Adrenal gland (tissue), 12 donors: ENCODE data around the gene TEX2. TPM values are rescaled to one million over a fixed set of nuclear protein-coding genes. Genes with fewer than 3 reads are reported as not detected.

Experiments used
- DNase-seq, 7 donors: peaks; one replicate each; pipeline ENCODE4 v3.0.0-alpha.2; 2019 to 2020
- H3K27ac ChIP-seq, 5 donors: fragments of 200-600 bp; sonication (generic) in 4 of 5; 1 replicate in 3 of 5; 2 replicates in 2 of 5; pipeline versions ENCODE4 v1.5.1 to v1.8.0; 2016 to 2020; ENCODE audit warnings: mild to moderate bottlenecking in 1 of 5
- H3K27me3 ChIP-seq: fragments of 200-600 bp; 2 replicates; pipeline ENCODE4 v1.8.0; 2021
- H3K36me3 ChIP-seq, 2 donors: fragments of 200-600 bp; replicated peaks in 1 of 2; 1 replicate in 1 of 2; 2 replicates in 1 of 2; pipeline versions ENCODE4 v1.5.1 to v1.8.0; 2018 to 2022
- H3K4me1 ChIP-seq, 2 donors: fragments of 200-600 bp; replicated peaks in 1 of 2; 1 replicate in 1 of 2; 2 replicates in 1 of 2; pipeline versions ENCODE4 v1.5.1 to v1.8.0; 2018 to 2021
- H3K4me3 ChIP-seq, 4 donors: fragments of 200-600 bp; sonication (generic) in 3 of 4; one replicate each; pipeline ENCODE4 v1.5.1; 2016 to 2018
- H3K9me3 ChIP-seq, 3 donors: fragments of 200-600 bp; sonication (generic) in 1 of 3; replicated peaks in 1 of 3; 1 replicate in 2 of 3; 2 replicates in 1 of 3; pipeline versions ENCODE4 v1.5.1 to v1.8.0; 2016 to 2021
- POLR2A ChIP-seq, 2 donors: fragments of 450-650 bp; IDR thresholded peaks; one replicate each; pipeline ENCODE4 v1.6.1; 2017; ENCODE audit warnings: antibody characterized with exemption in 2 of 2, mild to moderate bottlenecking in 2 of 2, moderate library complexity in 1 of 2
- WGBS, 4 donors: extraction: QIAGEN DNeasy Blood & Tissue Kit in 2 of 4; methylation state at CpG; one replicate each; pipeline versions ENCODE4 v1.1.5 to v1.1.7; 2013 to 2017; 5-methylcytosine and 5-hydroxymethylcytosine counted together
- intact Hi-C, 2 donors: fragments of 100-400 bp; cut with DNase I; formaldehyde crosslinking; loops; one replicate each; pipeline versions ENCODE4 v1.14.1 to v1.15.0; 2022 to 2023
- polyA plus RNA-seq, 3 donors: library from polyadenylated mRNA; stranded (reverse); fragments of 200-250 nt in 2 of 3; fragments of 350-450 nt in 1 of 3; fragmentation: Illumina TruSeq in 1 of 3; extraction: RNeasy Lipid Tissue Mini Kit (QIAGEN cat#74804) in 1 of 3; gene quantifications; one replicate each; pipeline ENCODE4 v1.2.3, GENCODE V29; 2013 to 2014
- total RNA-seq, 9 donors: library from RNA; depleted of rRNA in 4 of 9; stranded (reverse); fragments of >200 nt in 4 of 9; fragments of 120-200 nt in 1 of 9; fragmentation: NEBNext Ultra II Directional in 1 of 9; extraction: Animal tissue kit (Norgen Biotek cat#: 25700) in 1 of 9; gene quantifications; one replicate each; pipeline versions ENCODE4 v1.1.0 to v1.2.4, GENCODE V29; 2013 to 2023
- TF ChIP-seq, protein P1 (sequence below), 6 experiments: fragments of 450-650 bp in 4 of 6; fragments of 200-600 bp in 2 of 6; sonication (generic) in 1 of 6; IDR thresholded peaks; 1 replicate in 5 of 6; 2 replicates in 1 of 6; pipeline versions ENCODE4 v1.5.1 to v1.8.0; 2016 to 2021; ENCODE audit warnings: antibody characterized with exemption in 6 of 6, mild to moderate bottlenecking in 2 of 6, moderate library complexity in 1 of 6
- donor health status: healthy with polysubstance abuse.
- donor health status: Bipolar disorder and iron deficiency.
- donor health status: DM: yes; HTN: yes; CAD: no.
- donor health status: DM: no; HTN: no; CAD: no.
- donor health status: DM: no; HTN: no; CAD: no.
- donor health status: DM: yes; HTN: yes; CAD: no.

Gene TEX2
- total and polyA plus RNA-seq, 12 donors: 12.0 to 91.5 (median 62.5) TPM

DNA sequence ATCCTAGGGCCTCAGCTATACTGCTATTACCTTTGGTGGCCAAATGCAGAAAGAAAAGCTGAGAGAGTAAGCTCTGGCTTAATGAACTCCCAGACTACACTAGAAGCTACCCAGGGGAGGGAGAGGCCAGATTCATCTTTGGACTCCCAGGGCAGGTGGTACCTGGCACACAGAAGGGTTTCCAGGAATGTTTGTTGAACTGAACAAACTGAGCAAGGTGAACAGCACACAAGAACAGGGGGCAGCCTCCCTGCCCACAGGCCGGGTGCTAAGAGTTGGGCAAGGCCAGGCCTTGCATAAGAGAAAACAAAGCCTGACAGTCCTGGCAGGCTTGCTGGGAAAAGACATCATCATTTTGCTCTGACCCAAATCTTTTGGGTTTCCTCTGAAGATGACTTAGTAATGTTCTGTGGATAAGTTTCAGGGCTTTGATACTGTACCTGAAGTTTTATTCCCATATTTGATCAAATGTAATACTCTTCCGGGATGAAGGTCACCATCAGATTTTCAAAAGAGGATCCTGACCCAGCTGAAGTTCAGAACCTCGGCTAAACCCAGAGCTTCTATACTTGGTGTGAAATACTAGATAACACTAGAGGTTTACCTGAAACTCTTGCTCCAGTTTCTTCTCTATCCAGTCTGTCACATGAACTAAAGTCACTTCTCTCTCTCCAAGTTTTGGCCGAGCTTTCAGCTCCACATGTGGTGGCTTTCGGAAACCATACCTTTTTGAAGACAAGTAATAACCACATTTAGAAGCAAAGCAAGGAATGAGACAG is 112.6 kb downstream of the TEX2 start:
- peaks cover 20 to 48% of the 10 kb centered on the region in 2 donors for H3K4me1 ChIP-seq
- H3K36me3 ChIP-seq: peaks cover 0 to 14% of the 10 kb centered on the region in 2 donors
- no peak overlapping the region for H3K4me3 ChIP-seq
- TF ChIP-seq, protein P1, sequence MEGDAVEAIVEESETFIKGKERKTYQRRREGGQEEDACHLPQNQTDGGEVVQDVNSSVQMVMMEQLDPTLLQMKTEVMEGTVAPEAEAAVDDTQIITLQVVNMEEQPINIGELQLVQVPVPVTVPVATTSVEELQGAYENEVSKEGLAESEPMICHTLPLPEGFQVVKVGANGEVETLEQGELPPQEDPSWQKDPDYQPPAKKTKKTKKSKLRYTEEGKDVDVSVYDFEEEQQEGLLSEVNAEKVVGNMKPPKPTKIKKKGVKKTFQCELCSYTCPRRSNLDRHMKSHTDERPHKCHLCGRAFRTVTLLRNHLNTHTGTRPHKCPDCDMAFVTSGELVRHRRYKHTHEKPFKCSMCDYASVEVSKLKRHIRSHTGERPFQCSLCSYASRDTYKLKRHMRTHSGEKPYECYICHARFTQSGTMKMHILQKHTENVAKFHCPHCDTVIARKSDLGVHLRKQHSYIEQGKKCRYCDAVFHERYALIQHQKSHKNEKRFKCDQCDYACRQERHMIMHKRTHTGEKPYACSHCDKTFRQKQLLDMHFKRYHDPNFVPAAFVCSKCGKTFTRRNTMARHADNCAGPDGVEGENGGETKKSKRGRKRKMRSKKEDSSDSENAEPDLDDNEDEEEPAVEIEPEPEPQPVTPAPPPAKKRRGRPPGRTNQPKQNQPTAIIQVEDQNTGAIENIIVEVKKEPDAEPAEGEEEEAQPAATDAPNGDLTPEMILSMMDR (IDR thresholded peaks at IDR 0.05): no peak
- no peak for TF ChIP-seq POLR2A (IDR thresholded peaks at IDR 0.05)
- H3K9me3 ChIP-seq: no peaks in the 10 kb centered on the region
- no peaks in the 10 kb centered on the region for H3K27me3 ChIP-seq
- intact Hi-C loops: loop anchor here in 1 of 2 donors (10.0 kb wide), 1 partner anchor 124 kb away; no protein-coding TSS in a partner anchor
- peak overlapping the region; percentile 37 to 84 (median 65) for H3K27ac ChIP-seq
- DNase-seq: peak; percentile 71 to 91 (median 81)
- WGBS, 4 donors: 49 to 66% (median 52%) methylated on average over 5 of the region's 5 CpGs

DNA sequence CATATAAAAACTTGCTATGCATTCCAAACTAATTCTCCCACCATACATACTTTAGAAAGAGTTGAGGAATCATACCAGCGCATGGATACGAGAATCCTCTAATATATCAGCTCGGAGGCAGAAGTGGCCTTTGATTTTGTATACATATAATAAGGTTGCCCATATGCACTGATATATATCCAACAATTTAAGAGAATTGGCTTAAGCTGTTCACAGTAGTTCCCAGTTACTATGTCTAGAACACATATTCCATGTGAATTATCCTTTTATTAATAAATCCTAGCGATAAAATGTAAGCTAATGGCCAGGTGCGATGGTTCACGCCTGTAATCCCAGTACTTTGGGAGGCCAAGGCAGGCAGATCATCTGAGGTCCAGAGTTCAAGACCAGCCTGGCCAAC is 113.9 kb downstream of the TEX2 start:
- 96 to 98% (median 97%) methylated on average over 6 of the region's 6 CpGs for WGBS, 4 donors

DNA sequence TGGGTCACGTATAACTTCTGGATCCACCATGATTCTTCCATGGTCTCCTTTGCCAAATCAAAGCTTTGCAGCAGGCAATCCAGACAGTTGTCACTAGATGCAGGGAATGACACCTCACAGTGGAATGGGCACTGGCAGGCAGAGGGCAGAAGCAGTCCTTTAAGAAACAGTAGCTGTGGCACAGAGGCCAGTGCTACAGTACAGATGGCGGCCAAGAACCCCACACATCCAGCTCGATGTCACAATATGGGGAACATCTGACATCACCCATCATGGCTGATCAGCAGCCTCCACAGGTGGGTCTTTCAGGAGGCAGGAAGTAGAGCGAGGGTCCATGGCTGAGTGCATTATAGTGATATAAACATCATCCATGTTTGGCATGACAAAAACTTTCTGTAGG is 114.4 kb downstream of the TEX2 start:
- peaks cover 14 to 32% of the 10 kb centered on the region in 2 donors for H3K4me1 ChIP-seq
- intact Hi-C loops: loop anchor here in 1 of 2 donors (10.0 kb wide), 1 partner anchor 116 kb away; the partner anchor contains the start of gene TEX2

More for the DNA sequence above, 113.9 kb downstream of the TEX2 start:
- intact Hi-C loops: loop anchor here in 1 of 2 donors (10.0 kb wide), 1 partner anchor 116 kb away; the partner anchor contains the start of gene TEX2
- H3K4me3 ChIP-seq: no peak overlapping the region
- peak overlapping the region in 3 of 5 donors; percentile 7 to 98 (median 66) for H3K27ac ChIP-seq
- H3K9me3 ChIP-seq: no peaks in the 10 kb centered on the region
- peak in 2 of 7 donors; percentile 10 to 41 for DNase-seq
- no peaks in the 10 kb centered on the region for H3K27me3 ChIP-seq
- H3K36me3 ChIP-seq: peaks cover 0 to 14% of the 10 kb centered on the region in 2 donors
- peaks cover 14 to 36% of the 10 kb centered on the region in 2 donors for H3K4me1 ChIP-seq
- TF ChIP-seq POLR2A (IDR thresholded peaks at IDR 0.05): no peak
- TF ChIP-seq, protein P1 (IDR thresholded peaks at IDR 0.05): no peak

More for the DNA sequence above, 114.4 kb downstream of the TEX2 start:
- DNase-seq: peak in 2 of 7 donors; percentile 33 to 39
- 83 to 93% (median 91%) methylated on average over 4 of the region's 4 CpGs for WGBS, 4 donors
- H3K27me3 ChIP-seq: no peaks in the 10 kb centered on the region
- peak overlapping the region in 2 of 5 donors; percentile 66 to 98 for H3K27ac ChIP-seq
- no peak overlapping the region for H3K4me3 ChIP-seq
- no peaks in the 10 kb centered on the region for H3K9me3 ChIP-seq
- no peak for TF ChIP-seq POLR2A (IDR thresholded peaks at IDR 0.05)
- TF ChIP-seq, protein P1 (IDR thresholded peaks at IDR 0.05): peak in 1 of 6 experiments; percentile 25
- H3K36me3 ChIP-seq: peaks cover 0 to 14% of the 10 kb centered on the region in 2 donors
